NOMO-1 (cell line): ENCODE results near the gene RXRB.

ENCODE experiments used
- DNase-seq, 2 experiments: peaks; one replicate each; lab custom pipeline; 2025; ENCODE audit not compliant: unreplicated experiment in 2 of 2; lab: John Stamatoyannopoulos, UW

RXRB gene

DNA sequence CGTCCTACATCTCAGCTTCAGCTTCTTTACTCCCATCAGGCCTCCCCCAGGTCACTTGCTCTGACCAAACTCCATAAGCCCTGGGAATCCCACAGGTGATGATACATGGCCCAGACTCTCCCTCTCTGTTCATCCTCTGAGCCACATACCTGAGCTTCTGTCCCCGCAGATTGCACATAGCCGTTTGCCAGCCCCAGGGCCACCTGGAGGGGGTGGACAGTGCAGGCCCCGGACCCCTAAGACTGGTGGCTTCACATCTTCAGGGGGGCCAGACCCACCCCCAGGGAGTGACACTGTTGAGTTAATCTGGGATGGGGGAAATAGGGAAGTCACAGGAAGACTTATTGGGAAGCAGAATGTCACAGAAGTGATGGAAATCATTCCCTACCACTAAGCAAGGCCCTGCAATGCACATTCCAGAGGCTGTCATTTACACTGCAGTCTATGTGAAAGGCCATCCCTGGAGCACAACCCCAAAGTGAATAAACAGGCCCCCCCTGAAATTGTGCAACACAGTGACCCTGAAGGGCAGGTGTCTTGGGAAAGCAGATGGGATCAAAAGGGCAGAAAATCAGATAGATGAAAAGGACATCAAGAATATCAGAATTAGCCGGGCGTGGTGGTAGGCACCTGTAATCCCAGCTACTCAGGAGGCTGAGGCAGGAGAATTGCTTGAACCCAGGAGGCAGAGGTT, 2.2 kb downstream of the RXRB start:
- DNase-seq, result no peak

GRCh38 chr6:33197431-33198048, 2.9 kb downstream of the RXRB start:
- peak; percentile 33 to 63 for DNase-seq

GRCh38 chr6:33195304-33196165, 4.9 kb downstream of the RXRB start:
- DNase-seq, result no peak

DNA sequence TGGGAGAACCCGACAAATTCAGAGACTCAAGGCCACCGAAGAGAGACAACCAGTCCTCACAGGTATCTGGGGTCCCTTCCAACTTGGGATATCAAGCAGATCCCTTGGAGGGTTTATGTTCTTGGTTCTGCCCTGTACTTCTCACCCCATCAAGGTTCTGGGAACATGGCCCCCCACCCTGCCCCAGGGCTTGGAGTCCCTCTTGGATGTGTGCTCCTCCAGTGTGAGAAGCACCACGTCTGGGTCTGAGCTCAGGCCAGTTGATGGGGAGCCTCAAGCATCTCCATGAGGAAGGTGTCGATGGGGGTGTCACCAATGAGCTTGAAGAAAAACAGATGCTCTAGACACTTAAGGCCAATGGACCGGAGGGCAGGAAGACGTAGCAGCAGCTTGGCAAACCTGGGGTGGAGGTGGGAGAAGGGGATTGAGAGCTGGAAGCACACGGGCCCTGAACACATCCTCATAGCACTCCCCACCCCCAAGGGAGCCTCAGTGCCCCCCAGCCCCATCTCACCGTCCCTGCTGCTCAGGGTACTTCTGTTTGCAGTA, 6.0 kb downstream of the RXRB start:
- DNase-seq, result no peak

DNA sequence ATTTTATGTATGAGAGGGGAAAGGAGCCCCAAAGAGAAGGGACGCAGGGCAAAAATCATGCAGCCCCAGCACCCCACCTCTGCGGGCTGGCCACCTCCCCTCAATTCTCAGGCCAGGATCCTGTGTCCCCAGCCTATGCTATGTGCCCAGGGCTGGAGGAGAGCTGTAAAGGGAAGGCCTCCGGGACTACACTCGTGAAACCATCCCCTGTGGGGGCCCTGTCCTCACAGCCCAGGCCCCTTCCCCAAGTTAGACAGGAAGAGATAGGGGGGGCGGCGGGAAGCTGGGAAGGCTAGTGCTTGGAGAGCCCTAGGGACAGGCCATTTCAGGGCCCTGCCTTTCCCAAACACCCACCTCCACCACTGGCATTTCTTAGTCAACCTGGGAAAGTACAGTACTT, 6.8 kb downstream of the RXRB start:
- DNase-seq, result no peak

GRCh38 chr6:33192671-33193602, 7.5 kb downstream of the RXRB start:
- no peak for DNase-seq

DNA sequence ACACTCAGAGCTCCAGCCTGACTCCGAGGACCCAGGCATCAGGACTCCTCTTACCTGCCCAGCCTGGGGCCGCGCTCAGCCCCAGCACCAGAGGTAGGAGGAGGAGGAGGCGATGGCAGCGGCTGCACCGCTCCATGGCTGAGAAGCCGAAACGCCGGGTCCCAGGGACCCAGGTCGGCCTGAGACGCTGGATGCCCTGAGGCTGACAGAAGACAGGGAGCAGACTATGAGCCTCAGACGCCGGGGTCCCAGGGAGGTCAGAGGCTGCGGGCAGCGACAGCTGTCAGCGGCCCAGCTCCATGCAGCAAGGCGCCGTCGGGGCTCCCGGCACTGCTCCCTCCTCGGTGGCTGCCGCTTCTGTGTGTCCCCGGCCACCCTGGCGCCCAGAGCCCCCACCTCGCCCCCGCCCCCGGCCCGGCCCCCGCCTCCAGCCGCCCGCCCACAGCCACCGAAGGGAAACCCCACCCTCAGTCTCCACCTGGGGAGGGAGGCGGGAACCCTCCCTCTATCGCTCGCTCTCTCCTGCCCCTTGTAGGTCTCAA, 8.3 kb downstream of the RXRB start, which contains the start of gene COL11A2:
Gene COL11A2, minus strand, starts transcription at position 363 of the 542 bp plus-strand sequence. Its CDS starts 227 bp downstream, at position 136.
- DNase-seq, result no peak

DNA sequence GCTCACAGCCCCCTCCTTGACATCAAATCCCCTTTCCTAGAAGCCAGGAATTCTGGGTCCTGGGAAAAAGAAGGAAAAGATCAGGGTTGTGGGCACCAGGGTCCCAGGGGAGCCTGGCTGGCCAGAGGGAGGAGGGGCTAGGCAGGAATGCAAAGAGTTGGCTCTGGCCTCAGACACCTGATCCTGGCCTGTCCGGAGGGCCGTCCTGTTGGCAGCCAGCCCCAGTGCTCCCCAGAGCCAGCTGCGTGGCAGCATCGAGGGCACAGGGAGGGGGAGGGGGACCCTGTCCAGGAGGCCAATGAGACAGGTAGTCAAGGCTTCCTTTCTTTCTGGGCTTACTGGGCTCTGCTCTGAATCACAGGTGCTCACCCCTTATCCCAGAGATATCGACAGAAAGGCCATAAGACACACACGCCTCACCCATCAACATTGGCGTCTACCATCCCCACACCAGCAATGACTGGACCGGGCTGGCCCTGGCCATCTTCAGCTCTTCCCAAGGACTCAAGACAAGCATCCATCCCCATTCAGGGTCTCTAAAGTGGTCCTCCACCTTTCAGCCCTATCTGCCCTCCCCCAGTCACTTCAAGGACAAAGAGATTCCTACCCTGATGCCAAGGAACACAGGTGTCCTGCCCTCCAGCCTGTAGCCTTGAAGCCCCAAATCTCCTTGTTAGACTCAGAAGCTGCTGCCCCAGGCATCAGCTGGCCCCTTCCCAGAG, 8.9 kb downstream of the RXRB start:
- no peak for DNase-seq

DNA sequence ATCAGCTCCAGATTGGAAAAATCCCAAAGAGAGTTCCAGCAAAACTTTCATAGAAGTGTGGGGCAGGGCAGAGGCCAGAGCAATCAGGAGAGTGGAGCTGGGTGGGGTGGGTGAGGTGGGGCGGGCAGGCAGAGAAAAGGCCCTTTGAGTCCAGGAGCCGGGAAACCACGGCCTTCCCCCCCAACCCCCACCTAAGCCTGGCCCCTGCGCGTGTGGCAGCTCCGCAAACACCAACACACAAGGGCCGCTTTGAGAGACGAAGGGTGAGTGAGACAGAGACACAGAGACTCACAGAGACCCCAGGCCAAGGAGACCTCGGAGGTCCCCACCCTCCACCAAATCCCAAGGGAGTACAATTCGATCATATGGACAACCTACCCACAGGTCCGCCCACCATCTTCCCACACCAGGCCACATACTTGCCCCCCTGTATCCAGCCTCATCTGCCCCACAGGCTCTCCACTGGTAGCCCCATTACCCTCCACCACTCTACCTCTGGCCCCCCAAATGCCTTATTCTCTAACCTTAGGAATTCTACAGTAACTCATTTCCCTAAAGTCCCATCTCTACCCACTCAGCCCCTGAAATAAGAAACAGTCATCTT, 9.9 kb downstream of the RXRB start:
- DNase-seq, result no peak

- no peak for DNase-seq
Measured at GRCh38 chr6:33189625-33190448, 10.6 kb downstream of the RXRB start.

DNA sequence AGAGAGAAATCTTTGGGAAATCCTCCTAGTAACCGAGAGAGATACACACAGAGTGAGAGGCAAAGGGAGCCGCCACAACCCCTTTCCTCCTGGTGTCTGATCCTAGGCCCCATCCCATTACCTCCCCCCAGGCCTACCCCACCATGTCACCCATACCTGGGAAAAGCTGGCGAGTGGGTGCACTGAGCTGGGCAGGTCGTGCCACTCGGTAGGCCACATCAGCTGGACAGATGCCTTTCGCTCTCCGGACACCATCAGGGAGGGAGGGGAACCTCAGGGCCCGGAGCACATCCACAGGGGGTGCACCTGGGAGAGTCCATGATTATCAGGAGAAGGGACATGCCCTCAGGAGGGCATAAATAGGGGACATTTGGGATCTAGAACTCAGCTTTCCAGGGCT, 11.3 kb downstream of the RXRB start:
- no peak for DNase-seq

GRCh38 chr6:33187809-33188208, 12.7 kb downstream of the RXRB start:
- no peak for DNase-seq

GRCh38 chr6:33185654-33186187, 14.7 kb downstream of the RXRB start:
- DNase-seq, result no peak

GRCh38 chr6:33185190-33185589, 15.3 kb downstream of the RXRB start:
- no peak for DNase-seq

GRCh38 chr6:33183071-33183683, 17.3 kb downstream of the RXRB start:
- peak in 1 of 2 experiments; percentile 19 for DNase-seq

- no peak for DNase-seq
Measured at GRCh38 chr6:33181141-33181540, 19.3 kb downstream of the RXRB start.

- DNase-seq, result no peak
Measured at GRCh38 chr6:33178755-33179475, 21.6 kb downstream of the RXRB start.
